Liver (tissue), 9 donors: ENCODE results near the gene PTH2. TPM values are rescaled to one million over a fixed set of nuclear protein-coding genes. Genes with fewer than 3 reads are reported as not detected.

ENCODE experiments used
- DNase-seq: peaks from one replicate; pipeline ENCODE4 v3.0.0-alpha.2; 2017; ENCODE audit warnings: low spot score
- H3K27ac ChIP-seq, 2 donors: one replicate each; pipeline ENCODE4 v1.7.0; 2013; ENCODE audit warnings: inconsistent platforms in 2 of 2, low read length in 2 of 2, control low read depth in 1 of 2, low read depth in 1 of 2, mild to moderate bottlenecking in 1 of 2
- H3K27me3 ChIP-seq, 4 donors: one replicate each; pipeline versions ENCODE4 v1.6.1 to v1.7.0; 2013; ENCODE audit warnings: low read length in 3 of 4, inconsistent platforms in 1 of 4, mild to moderate bottlenecking in 1 of 4, moderate library complexity in 1 of 4; ENCODE audit not compliant: control insufficient read depth in 4 of 4, insufficient read depth in 4 of 4
- H3K36me3 ChIP-seq, 4 donors: one replicate each; pipeline versions ENCODE4 v1.6.1 to v1.7.0; 2013; ENCODE audit warnings: low read length in 3 of 4, mild to moderate bottlenecking in 3 of 4, low read depth in 1 of 4, moderate library complexity in 1 of 4; ENCODE audit not compliant: control insufficient read depth in 4 of 4, insufficient read depth in 3 of 4
- H3K4me1 ChIP-seq, 4 donors: one replicate each; pipeline versions ENCODE4 v1.6.1 to v1.7.0; 2013; ENCODE audit warnings: low read length in 3 of 4, mild to moderate bottlenecking in 3 of 4, moderate library complexity in 1 of 4; ENCODE audit not compliant: control insufficient read depth in 4 of 4, insufficient read depth in 4 of 4
- H3K4me3 ChIP-seq, 3 donors: one replicate each; pipeline versions ENCODE4 v1.6.1 to v1.7.0; 2013; ENCODE audit warnings: low read length in 3 of 3, control low read depth in 1 of 3, low read depth in 1 of 3, mild to moderate bottlenecking in 1 of 3
- H3K9ac ChIP-seq, 2 donors: one replicate each; pipeline ENCODE4 v1.7.0; 2013; ENCODE audit warnings: low read length in 2 of 2, mild to moderate bottlenecking in 2 of 2, moderate library complexity in 2 of 2, control low read depth in 1 of 2, low read depth in 1 of 2
- H3K9me3 ChIP-seq, 4 donors: one replicate each; pipeline versions ENCODE4 v1.6.1 to v1.7.0; 2013; ENCODE audit warnings: low read length in 3 of 4; ENCODE audit not compliant: control insufficient read depth in 4 of 4
- ATF3 ChIP-seq: IDR thresholded peaks from 2 replicates; pipeline ENCODE4 v1.6.1; 2016; ENCODE audit warnings: antibody characterized with exemption
- CTCF ChIP-seq: fragments of 150-350 bp; IDR thresholded peaks from 2 replicates; pipeline ENCODE4 v1.5.1; 2017; ENCODE audit warnings: improper control_type of control experiment, low read depth, low read length; ENCODE audit not compliant: missing input control
- EGR1 ChIP-seq, 2 donors: IDR thresholded peaks; 2 replicates each; pipeline ENCODE4 v1.6.1; 2016 to 2018; ENCODE audit warnings: antibody characterized with exemption in 2 of 2, low read depth in 2 of 2
- FOXA1 ChIP-seq: IDR thresholded peaks from 2 replicates; pipeline ENCODE4 v1.6.1; 2016; ENCODE audit warnings: antibody characterized with exemption
- FOXA2 ChIP-seq: IDR thresholded peaks from 2 replicates; pipeline ENCODE4 v1.6.1; 2016; ENCODE audit warnings: antibody characterized with exemption
- GABPA ChIP-seq, 2 donors: IDR thresholded peaks in 1 of 2; conservative IDR thresholded peaks in 1 of 2; 2 replicates each; pipeline ENCODE4 v1.6.1; 2016; ENCODE audit warnings: antibody characterized with exemption in 2 of 2, mild to moderate bottlenecking in 1 of 2, moderate library complexity in 1 of 2
- HNF4A ChIP-seq, 2 donors: conservative IDR thresholded peaks; 2 replicates each; pipeline ENCODE4 v1.6.1; 2016; ENCODE audit warnings: antibody characterized with exemption in 2 of 2, mild to moderate bottlenecking in 2 of 2
- HNF4G ChIP-seq: IDR thresholded peaks from 2 replicates; pipeline ENCODE4 v1.6.1; 2016; ENCODE audit warnings: antibody characterized with exemption
- JUND ChIP-seq, 2 donors: IDR thresholded peaks; 2 replicates each; pipeline ENCODE4 v1.6.1; 2016; ENCODE audit warnings: antibody characterized with exemption in 2 of 2
- MAX ChIP-seq: IDR thresholded peaks from 2 replicates; pipeline ENCODE4 v1.6.1; 2016; ENCODE audit warnings: antibody characterized with exemption
- NR2F2 ChIP-seq: IDR thresholded peaks from 2 replicates; pipeline ENCODE4 v1.6.1; 2016; ENCODE audit warnings: antibody characterized with exemption
- RAD21 ChIP-seq, 2 donors: IDR thresholded peaks; 2 replicates each; pipeline ENCODE4 v1.6.1; 2016; ENCODE audit warnings: antibody characterized with exemption in 2 of 2, mild to moderate bottlenecking in 2 of 2
- RXRA ChIP-seq, 2 donors: IDR thresholded peaks; 2 replicates each; pipeline ENCODE4 v1.6.1; 2017 to 2018; ENCODE audit warnings: antibody characterized with exemption in 2 of 2, mild to moderate bottlenecking in 1 of 2
- SP1 ChIP-seq: IDR thresholded peaks from 2 replicates; pipeline ENCODE4 v1.6.1; 2018; ENCODE audit warnings: antibody characterized with exemption, mild to moderate bottlenecking
- TAF1 ChIP-seq: conservative IDR thresholded peaks from 2 replicates; pipeline ENCODE4 v1.6.1; 2016; ENCODE audit warnings: antibody characterized with exemption, mild to moderate bottlenecking
- YY1 ChIP-seq: IDR thresholded peaks from 2 replicates; pipeline ENCODE4 v1.6.1; 2016; ENCODE audit warnings: antibody characterized with exemption, mild to moderate bottlenecking
- ZBTB33 ChIP-seq: IDR thresholded peaks from 2 replicates; pipeline ENCODE4 v1.6.1; 2016; ENCODE audit warnings: antibody characterized with exemption
- WGBS: extraction: QIAGEN DNeasy Blood & Tissue Kit; methylation state at CpG from one replicate; pipeline ENCODE4 v1.1.7; 2013; 5-methylcytosine and 5-hydroxymethylcytosine counted together
- polyA plus RNA-seq, 2 donors: library from polyadenylated mRNA; stranded (reverse) in 1 of 2; unstranded in 1 of 2; fragments of 200-250 nt in 1 of 2; fragments of >200 nt in 1 of 2; fragmentation: Nextera tagmentation in 1 of 2; extraction: Ambion mirVana in 1 of 2; gene quantifications; one replicate each; pipeline versions ENCODE4 v1.2.1 to v1.2.3, GENCODE V29; 2013 to 2015
- total RNA-seq, 2 donors: library from RNA; depleted of rRNA; stranded (reverse); fragments of >200 nt; gene quantifications; one replicate each; pipeline ENCODE4 v1.2.3, GENCODE V29; 2014
- donor health status: healthy.
- donor health status: healthy.
- donor health status: healthy.
- donor health status: healthy.
- donor health status: healthy.

Gene PTH2
- total and polyA plus RNA-seq, 4 donors: not detected

- Histone ChIP-seq H3K9me3 (no peaks in the 10 kb centered on the region), H3K36me3 (no peaks in the 10 kb centered on the region), H3K9ac (no peak overlapping the region), H3K27ac (no peak overlapping the region), H3K4me1 (no peaks in the 10 kb centered on the region), H3K4me3 (no peak overlapping the region), H3K27me3 (no peaks in the 10 kb centered on the region)
- TF ChIP-seq CTCF: no peak
- no peak for TF ChIP-seq RXRA (IDR thresholded peaks at IDR 0.05)
- no peak for TF ChIP-seq MAX
- no peak for TF ChIP-seq TAF1
- no peak for TF ChIP-seq HNF4A (conservative IDR thresholded peaks at IDR 0.05)
- no peak for TF ChIP-seq EGR1 (IDR thresholded peaks at IDR 0.05; ENCODE audit: low read depth in 2 of 2)
- no peak for TF ChIP-seq SP1
- no peak for TF ChIP-seq ZBTB33
- TF ChIP-seq JUND (IDR thresholded peaks at IDR 0.05): no peak
- no peak for TF ChIP-seq YY1
- no peak for TF ChIP-seq HNF4G
- no peak for DNase-seq
- WGBS: 90% methylated on average over 20 of the region's 20 CpGs
Observed at GRCh38 chr19:49389406-49389805, 33.8 kb downstream of the PTH2 start.

- Histone ChIP-seq H3K9me3 (no peaks in the 10 kb centered on the region), H3K36me3 (no peaks in the 10 kb centered on the region), H3K9ac (no peak within 1 kb of the TSS), H3K4me1 (no peaks in the 10 kb centered on the region), H3K27me3 (no peaks in the 10 kb centered on the region), H3K4me3 (no peak within 1 kb of the TSS), H3K27ac (no peak within 1 kb of the TSS)
- 33% methylated on average over 40 of the region's 40 CpGs for WGBS
- TF ChIP-seq YY1: peak; percentile 40
- TF ChIP-seq NR2F2: no peak
- peak; percentile 67 for DNase-seq
Observed at GRCh38 chr19:49387936-49388372, 35.3 kb downstream of the PTH2 start, which contains the start of gene KASH5. KASH5 (plus strand) TSS chr19:49388249; CDS start chr19:49390884, 2,635 bp downstream.

GRCh38 chr19:49383599-49383998 is 39.6 kb downstream of the PTH2 start:
- 49% methylated on average over 1 of the region's 1 CpG for WGBS
- Histone ChIP-seq H3K4me3 (no peak overlapping the region), H3K9me3 (peaks cover 0 to 2% (median under 1%) of the 10 kb centered on the region in 4 donors), H3K27me3 (no peaks in the 10 kb centered on the region), H3K4me1 (no peaks in the 10 kb centered on the region), H3K9ac (no peak overlapping the region), H3K36me3 (no peaks in the 10 kb centered on the region), H3K27ac (no peak overlapping the region)
- no peak for DNase-seq
- TF ChIP-seq FOXA2 (no peak), HNF4G (no peak), ZBTB33 (no peak), FOXA1 (no peak), EGR1 (IDR thresholded peaks at IDR 0.05; ENCODE audit: low read depth in 2 of 2) (no peak), YY1 (no peak), HNF4A (conservative IDR thresholded peaks at IDR 0.05) (no peak), MAX (no peak), JUND (IDR thresholded peaks at IDR 0.05) (no peak), ATF3 (no peak), TAF1 (no peak), GABPA (IDR thresholded peaks at IDR 0.05 in 1 of 2, conservative IDR thresholded peaks at IDR 0.05 in 1 of 2) (no peak), RAD21 (IDR thresholded peaks at IDR 0.05) (no peak), CTCF (no peak)
